SU-DHL-6 (cell line): ENCODE data around the gene AMMECR1L.
"Not testable (repeated sequence)": the region's sequence is repeated elsewhere in the genome, so short reads cannot be mapped to it uniquely, and the experiment has no call there.

Source experiments
- H2AFZ ChIP-seq: fragments of 200-600 bp; sonication (generic); 2 replicates; pipeline ENCODE4 v1.6.1; 2014; ENCODE audit warnings: low read depth, mild to moderate bottlenecking, moderate library complexity, mixed read lengths, antibody characterized with exemption, low read length; ENCODE audit not compliant: severe bottlenecking
- H3F3A ChIP-seq: fragments of 200-600 bp; shearing (Covaris generic); 2 replicates; pipeline ENCODE4 v1.6.0; 2016; ENCODE audit warnings: antibody characterized with exemption, mild to moderate bottlenecking; ENCODE audit not compliant: insufficient read depth
- H3K27ac ChIP-seq: fragments of 200-600 bp; sonication (generic); 2 replicates; pipeline ENCODE4 v1.5.1; 2016; ENCODE audit warnings: low read depth, mild to moderate bottlenecking, low read length, moderate library complexity, mixed read lengths
- H3K27me3 ChIP-seq: fragments of 200-600 bp; sonication (generic), shearing (Covaris generic); 2 replicates; pipeline ENCODE4 v1.6.0; 2014; ENCODE audit warnings: mild to moderate bottlenecking, low read length
- H3K36me3 ChIP-seq: fragments of 200-600 bp; sonication (generic); 2 replicates; pipeline ENCODE4 v1.6.1; 2014; ENCODE audit warnings: mild to moderate bottlenecking, low read length, mixed read lengths
- H3K4me2 ChIP-seq: fragments of 300-600, 200-600 bp; shearing (Covaris generic), sonication (generic); 2 replicates; pipeline ENCODE4 v1.6.0; 2014; ENCODE audit warnings: low read length, low read depth, mild to moderate bottlenecking; ENCODE audit not compliant: poor library complexity, severe bottlenecking
- H3K4me3 ChIP-seq: fragments of 200-600 bp; sonication (generic); 2 replicates; pipeline ENCODE4 v1.5.1; 2014; ENCODE audit warnings: antibody characterized with exemption, low read length, mild to moderate bottlenecking, mixed read lengths; ENCODE audit not compliant: insufficient read depth, poor library complexity, severe bottlenecking
- H3K79me2 ChIP-seq: fragments of 200-600 bp; sonication (generic); 2 replicates; pipeline ENCODE4 v1.6.1; 2014; ENCODE audit warnings: mild to moderate bottlenecking, low read length, moderate library complexity; ENCODE audit not compliant: insufficient read depth
- H3K9ac ChIP-seq: fragments of 200-600 bp; sonication (generic); 2 replicates; pipeline ENCODE4 v1.7.0; 2014; ENCODE audit warnings: mild to moderate bottlenecking, low read length
- H3K9me2 ChIP-seq: fragments of 200-600 bp; sonication (generic); replicated peaks from 2 replicates; pipeline ENCODE4 v1.6.1; 2014; ENCODE audit warnings: low read length; ENCODE audit not compliant: insufficient read depth
- H3K9me3 ChIP-seq: fragments of 200-600 bp; sonication (generic); 2 replicates; pipeline ENCODE4 v1.6.1; 2014; ENCODE audit warnings: low read length, mixed read lengths; ENCODE audit not compliant: insufficient read depth
- H4K20me1 ChIP-seq: fragments of 200-600 bp; sonication (generic); 2 replicates; pipeline ENCODE4 v1.6.1; 2014; ENCODE audit warnings: low read depth, mild to moderate bottlenecking, antibody characterized with exemption, low read length, moderate library complexity, mixed read lengths
- EZH2phosphoT487 ChIP-seq: fragments of 200-600 bp; sonication (generic), shearing (Covaris generic); conservative IDR thresholded peaks from 2 replicates; pipeline ENCODE4 v1.6.1; 2018; ENCODE audit warnings: mild to moderate bottlenecking, antibody characterized with exemption, low read length, moderate library complexity, mixed read lengths
- TF ChIP-seq, protein P1 (sequence below): fragments of 200-600 bp; sonication (generic); IDR thresholded peaks from one replicate; pipeline ENCODE4 v1.5.1; 2017; ENCODE audit warnings: antibody characterized with exemption, mild to moderate bottlenecking, low read length, moderate library complexity; ENCODE audit not compliant: insufficient read depth, poor library complexity, severe bottlenecking

AMMECR1L gene

DNA sequence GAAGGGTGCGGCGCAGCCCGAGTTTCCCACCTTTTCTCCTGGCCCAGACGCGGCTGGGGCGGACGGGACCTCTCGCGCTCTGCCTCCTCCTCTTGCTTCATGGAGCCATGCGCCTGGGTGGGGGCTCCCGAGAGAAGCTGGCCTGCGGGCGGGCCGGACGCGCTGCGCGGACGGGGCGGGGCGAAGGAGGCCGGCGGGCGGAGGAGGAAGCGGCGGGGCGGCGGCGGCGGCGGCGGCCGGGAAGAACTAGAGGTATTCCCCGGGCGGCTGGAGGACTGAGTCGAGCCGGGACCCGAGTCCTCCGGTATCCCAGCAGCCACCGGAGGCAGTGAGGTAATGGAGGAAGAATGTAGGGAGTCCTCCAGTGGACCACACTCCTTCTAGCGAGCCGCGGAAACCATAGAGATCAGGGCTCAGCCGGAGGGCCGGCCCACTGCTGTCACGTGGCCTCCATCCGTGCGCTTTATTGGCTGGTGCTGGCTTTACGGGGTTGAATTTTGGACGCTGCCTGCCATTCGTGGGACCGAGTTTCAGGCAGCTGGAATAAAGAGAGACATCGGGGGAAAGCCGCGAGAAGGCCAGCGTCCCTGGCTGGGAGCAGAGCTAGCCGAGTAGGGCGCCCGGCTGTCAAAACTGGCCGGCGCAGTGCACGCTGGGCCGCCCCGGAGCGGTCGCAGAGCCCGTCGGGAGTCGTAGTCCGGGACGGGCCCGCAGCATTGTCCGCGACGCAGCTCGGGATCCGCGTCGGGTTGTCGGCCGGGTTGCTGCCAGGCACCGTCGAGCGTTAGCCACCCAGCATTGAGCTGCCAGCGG lies at the start of gene AMMECR1L:
Gene AMMECR1L (minus strand): TSS at position 177 of the 813 bp plus-strand sequence. CDS start 11,722 bp downstream, outside the sequence.
- H3K4me2 ChIP-seq, result peak within 1 kb of the TSS; percentile 71
- H3K79me2 ChIP-seq, result peaks cover 38% of the 10 kb centered on the region
- H3F3A ChIP-seq, H3K9me2 ChIP-seq, H3K27me3 ChIP-seq, H3K36me3 ChIP-seq, H4K20me1 ChIP-seq, H2AFZ ChIP-seq, H3K9me3 ChIP-seq: not testable (repeated sequence)
- peak within 1 kb of the TSS; percentile 62 for H3K27ac ChIP-seq
- peak within 1 kb of the TSS; percentile 60 for H3K9ac ChIP-seq
- H3K4me3 ChIP-seq, result peak within 1 kb of the TSS; percentile 52

DNA sequence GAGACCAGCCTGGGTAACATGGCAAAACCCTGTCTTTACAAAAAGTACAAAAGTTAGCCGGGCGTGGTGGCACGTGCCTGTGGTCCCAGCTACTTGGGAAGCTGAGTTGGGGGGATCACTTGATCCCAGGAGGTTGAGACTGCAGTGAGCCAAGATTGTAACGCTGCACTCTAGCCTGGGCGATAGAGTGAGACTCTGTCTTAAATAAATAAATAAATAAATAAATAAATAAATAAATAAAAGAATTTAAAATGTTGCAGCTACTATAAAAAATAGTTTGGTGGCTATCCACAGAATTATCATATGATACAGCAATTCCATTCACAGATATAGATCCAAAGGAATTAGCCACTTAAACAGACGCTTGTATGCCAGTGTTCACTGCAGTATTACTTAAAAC lies 49.6 kb upstream of the AMMECR1L start:
- Histone ChIP-seq H2AFZ (no peak overlapping the region), H3K4me3 (no peak overlapping the region)
- TF ChIP-seq, protein P1, sequence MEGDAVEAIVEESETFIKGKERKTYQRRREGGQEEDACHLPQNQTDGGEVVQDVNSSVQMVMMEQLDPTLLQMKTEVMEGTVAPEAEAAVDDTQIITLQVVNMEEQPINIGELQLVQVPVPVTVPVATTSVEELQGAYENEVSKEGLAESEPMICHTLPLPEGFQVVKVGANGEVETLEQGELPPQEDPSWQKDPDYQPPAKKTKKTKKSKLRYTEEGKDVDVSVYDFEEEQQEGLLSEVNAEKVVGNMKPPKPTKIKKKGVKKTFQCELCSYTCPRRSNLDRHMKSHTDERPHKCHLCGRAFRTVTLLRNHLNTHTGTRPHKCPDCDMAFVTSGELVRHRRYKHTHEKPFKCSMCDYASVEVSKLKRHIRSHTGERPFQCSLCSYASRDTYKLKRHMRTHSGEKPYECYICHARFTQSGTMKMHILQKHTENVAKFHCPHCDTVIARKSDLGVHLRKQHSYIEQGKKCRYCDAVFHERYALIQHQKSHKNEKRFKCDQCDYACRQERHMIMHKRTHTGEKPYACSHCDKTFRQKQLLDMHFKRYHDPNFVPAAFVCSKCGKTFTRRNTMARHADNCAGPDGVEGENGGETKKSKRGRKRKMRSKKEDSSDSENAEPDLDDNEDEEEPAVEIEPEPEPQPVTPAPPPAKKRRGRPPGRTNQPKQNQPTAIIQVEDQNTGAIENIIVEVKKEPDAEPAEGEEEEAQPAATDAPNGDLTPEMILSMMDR, result no peak
- TF ChIP-seq EZH2phosphoT487, result no peak

GRCh38 chr2:127932199-127932876 lies 46.6 kb upstream of the AMMECR1L start:
- H3K27me3 ChIP-seq, result no peaks in the 10 kb centered on the region
- H4K20me1 ChIP-seq, result no peaks in the 10 kb centered on the region
- no peaks in the 10 kb centered on the region for H3K9me2 ChIP-seq
- no peak overlapping the region for H3K27ac ChIP-seq
- H2AFZ ChIP-seq, result no peak overlapping the region
- no peaks in the 10 kb centered on the region for H3K9me3 ChIP-seq
- no peaks in the 10 kb centered on the region for H3F3A ChIP-seq
- H3K36me3 ChIP-seq, result no peaks in the 10 kb centered on the region
- H3K79me2 ChIP-seq, result no peaks in the 10 kb centered on the region
- no peak overlapping the region for H3K4me3 ChIP-seq
- no peak overlapping the region for H3K9ac ChIP-seq
- H3K4me2 ChIP-seq, result no peak overlapping the region
- no peak for TF ChIP-seq EZH2phosphoT487
- TF ChIP-seq, protein P1, result no peak

More for the DNA sequence above, 49.6 kb upstream of the AMMECR1L start:
- Histone ChIP-seq H3K9me2 (no peaks in the 10 kb centered on the region), H3K9me3 (no peaks in the 10 kb centered on the region), H3K4me2 (no peak overlapping the region), H3F3A (peaks cover 5% of the 10 kb centered on the region; the same call in 1 of the 2 replicates), H3K9ac (no peak overlapping the region), H3K36me3 (no peaks in the 10 kb centered on the region), H3K27ac (no peak overlapping the region), H4K20me1 (no peaks in the 10 kb centered on the region), H3K27me3 (no peaks in the 10 kb centered on the region), H3K79me2 (no peaks in the 10 kb centered on the region)

- no peaks in the 10 kb centered on the region for H3K36me3 ChIP-seq
- H2AFZ ChIP-seq, result no peak overlapping the region
- H4K20me1 ChIP-seq, result no peaks in the 10 kb centered on the region
- no peaks in the 10 kb centered on the region for H3K79me2 ChIP-seq
- H3K9ac ChIP-seq, result no peak overlapping the region
- H3K9me2 ChIP-seq, result no peaks in the 10 kb centered on the region
- no peak overlapping the region for H3K27ac ChIP-seq
- H3K9me3 ChIP-seq, result no peaks in the 10 kb centered on the region
- H3K4me3 ChIP-seq, result no peak overlapping the region
- H3K4me2 ChIP-seq, result no peak overlapping the region
- no peaks in the 10 kb centered on the region for H3F3A ChIP-seq
- TF ChIP-seq, protein P1, result no peak
- no peak for TF ChIP-seq EZH2phosphoT487
- no peaks in the 10 kb centered on the region for H3K27me3 ChIP-seq
Measured at GRCh38 chr2:127929449-127929848, 43.7 kb upstream of the AMMECR1L start.
